Astrocyte (in vitro differentiated cells and primary cell): ENCODE results near the gene PLEKHG2. TPM values are rescaled to one million over a fixed set of nuclear protein-coding genes. Genes with fewer than 3 reads are reported as not detected.

ENCODE experiments used
- DNase-seq: peaks from one replicate; pipeline ENCODE4 v3.0.0-alpha.2; 2010; ENCODE audit warnings: low read depth
- FAIRE-seq: peaks from 2 replicates; lab custom pipeline; 2011; peaks lifted over from hg19 to GRCh38; lab: Jason Lieb, UNC
- H2AFZ ChIP-seq: 2 replicates; pipeline ENCODE4 v1.6.0; 2012; ENCODE audit warnings: low read depth, low read length, inconsistent platforms
- H3K27ac ChIP-seq: 2 replicates; pipeline ENCODE4 v1.5.1; 2011; ENCODE audit warnings: low read depth, low read length, inconsistent platforms
- H3K27me3 ChIP-seq: 2 replicates; pipeline ENCODE4 v1.6.0; 2011; ENCODE audit warnings: low read length, inconsistent platforms; ENCODE audit not compliant: insufficient read depth
- H3K36me3 ChIP-seq: 2 replicates; pipeline ENCODE4 v1.5.1; 2011; ENCODE audit warnings: low read length, inconsistent platforms; ENCODE audit not compliant: insufficient read depth
- H3K4me1 ChIP-seq: 2 replicates; pipeline ENCODE4 v1.5.1; 2011; ENCODE audit warnings: low read length, inconsistent platforms; ENCODE audit not compliant: insufficient read depth
- H3K4me2 ChIP-seq: 2 replicates; pipeline ENCODE4 v1.6.0; 2012; ENCODE audit warnings: low read length, inconsistent platforms
- H3K4me3 ChIP-seq: 2 replicates; pipeline ENCODE4 v1.5.1; 2011; ENCODE audit warnings: low read depth, mild to moderate bottlenecking, low read length, inconsistent platforms; ENCODE audit not compliant: insufficient read depth
- H3K79me2 ChIP-seq: 2 replicates; pipeline ENCODE4 v1.6.0; 2012; ENCODE audit warnings: mild to moderate bottlenecking, low read length, inconsistent platforms; ENCODE audit not compliant: insufficient read depth
- H3K9ac ChIP-seq: 2 replicates; pipeline ENCODE4 v1.6.0; 2012; ENCODE audit warnings: mild to moderate bottlenecking, low read length, inconsistent platforms
- H3K9me3 ChIP-seq: 2 replicates; pipeline ENCODE4 v1.5.1; 2012; ENCODE audit warnings: low read depth, mild to moderate bottlenecking, low read length, inconsistent platforms; ENCODE audit not compliant: insufficient read depth
- H4K20me1 ChIP-seq: 2 replicates; pipeline ENCODE4 v1.6.0; 2012; ENCODE audit warnings: low read length, inconsistent platforms; ENCODE audit not compliant: insufficient read depth
- H3K27ac Mint-ChIP-seq: one replicate; pipeline ENCODE4 v1.8.0; 2021; ENCODE audit warnings: mild to moderate bottlenecking, mixed read lengths; ENCODE audit not compliant: unreplicated experiment
- H3K27me3 Mint-ChIP-seq: one replicate; pipeline ENCODE4 v1.8.0; 2021; ENCODE audit warnings: low read depth, mixed read lengths; ENCODE audit not compliant: unreplicated experiment
- H3K36me3 Mint-ChIP-seq: one replicate; pipeline ENCODE4 v1.8.0; 2021; ENCODE audit warnings: low read depth, mixed read lengths; ENCODE audit not compliant: unreplicated experiment
- H3K4me1 Mint-ChIP-seq: one replicate; pipeline ENCODE4 v1.8.0; 2021; ENCODE audit warnings: low read depth, mixed read lengths; ENCODE audit not compliant: unreplicated experiment
- H3K4me3 Mint-ChIP-seq: one replicate; pipeline ENCODE4 v1.8.0; 2021; ENCODE audit warnings: mild to moderate bottlenecking, moderate library complexity, mixed read lengths; ENCODE audit not compliant: unreplicated experiment
- H3K9me3 Mint-ChIP-seq: one replicate; pipeline ENCODE4 v1.8.0; 2021; ENCODE audit warnings: mild to moderate bottlenecking, mixed read lengths; ENCODE audit not compliant: unreplicated experiment
- EZH2 ChIP-seq: IDR thresholded peaks from 2 replicates; pipeline ENCODE4 v1.6.1; 2012; ENCODE audit warnings: mild to moderate bottlenecking, low read length, inconsistent platforms; ENCODE audit not compliant: insufficient read depth
- total RNA-seq: library from RNA; stranded (reverse); gene quantifications from 2 replicates; pipeline ENCODE4 v1.2.1, GENCODE V29; 2021
- TF ChIP-seq, protein P1 (sequence below): IDR thresholded peaks from 2 replicates; pipeline ENCODE4 v1.5.1; 2011; ENCODE audit warnings: low read depth, mild to moderate bottlenecking, inconsistent platforms, low read length, moderate library complexity; ENCODE audit not compliant: insufficient read depth

PLEKHG2 gene
- total RNA-seq, 1 donor from 2014 or later, result 102 TPM

DNA sequence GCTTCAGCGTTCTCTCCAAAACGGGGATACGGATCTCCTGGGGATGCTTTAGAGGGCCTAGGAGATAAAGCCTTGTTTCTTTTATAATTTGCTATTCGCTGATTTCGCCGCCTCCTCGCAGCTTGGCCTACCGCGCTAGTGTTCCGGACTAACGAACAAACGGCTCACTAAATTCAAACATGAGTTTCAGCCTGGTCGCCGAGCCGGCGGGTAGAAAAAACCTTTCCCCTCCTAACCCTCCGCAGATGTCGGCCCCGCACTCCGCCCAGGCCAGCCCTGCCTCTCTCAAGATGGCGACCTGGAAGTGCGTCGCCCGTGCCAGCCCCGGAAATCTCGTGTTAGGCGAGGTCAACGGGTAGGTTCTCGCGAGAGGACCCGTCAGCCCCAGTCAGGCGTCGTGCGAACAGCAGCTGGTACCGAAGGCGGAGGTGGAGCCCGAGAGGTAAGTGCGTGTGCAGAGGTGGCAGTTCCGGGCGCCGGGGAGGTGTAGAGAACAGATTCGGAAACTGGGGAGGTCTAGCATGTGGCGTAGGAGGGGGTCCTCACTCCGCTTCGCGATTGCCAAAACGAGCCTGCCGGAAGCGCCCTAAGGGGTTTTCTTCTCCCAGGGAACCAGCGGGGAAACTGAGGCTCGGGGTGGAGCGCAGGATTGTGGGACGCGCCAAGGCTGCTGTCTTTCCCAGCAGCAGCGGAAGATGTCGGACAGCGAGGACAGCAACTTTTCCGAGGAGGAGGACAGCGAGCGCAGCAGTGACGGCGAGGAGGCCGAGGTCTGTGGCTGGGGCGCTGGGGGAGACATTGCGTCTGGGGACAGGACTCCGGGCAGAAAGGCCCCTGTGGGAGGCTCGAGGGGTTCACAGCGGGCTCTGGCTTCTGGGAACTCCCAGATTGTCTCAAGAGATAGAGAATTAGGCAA, 33.0 kb downstream of the PLEKHG2 start, which contains the start of gene SUPT5H:
SUPT5H (plus strand) TSS at position 387 of the 916 bp plus-strand sequence; CDS start at position 696, 309 bp downstream.
- H3K4me1 ChIP-seq, result peaks cover 27% of the 10 kb centered on the region
- Mint-ChIP-seq H3K27ac (peak within 1 kb of the TSS; percentile 100), H3K36me3 (peaks cover 8% of the 10 kb centered on the region), H3K4me3 (peak within 1 kb of the TSS; percentile 100), H3K27me3 (no peaks in the 10 kb centered on the region), H3K9me3 (no peaks in the 10 kb centered on the region), H3K4me1 (peaks cover 28% of the 10 kb centered on the region)
- H3K9ac ChIP-seq, result peak within 1 kb of the TSS; percentile 99
- FAIRE-seq (no peak), DNase-seq (peak; percentile 90)
- peaks cover 44% of the 10 kb centered on the region for H4K20me1 ChIP-seq
- no peaks in the 10 kb centered on the region for H3K9me3 ChIP-seq
- H2AFZ ChIP-seq, result peak within 1 kb of the TSS; percentile 79
- TF ChIP-seq, protein P1, sequence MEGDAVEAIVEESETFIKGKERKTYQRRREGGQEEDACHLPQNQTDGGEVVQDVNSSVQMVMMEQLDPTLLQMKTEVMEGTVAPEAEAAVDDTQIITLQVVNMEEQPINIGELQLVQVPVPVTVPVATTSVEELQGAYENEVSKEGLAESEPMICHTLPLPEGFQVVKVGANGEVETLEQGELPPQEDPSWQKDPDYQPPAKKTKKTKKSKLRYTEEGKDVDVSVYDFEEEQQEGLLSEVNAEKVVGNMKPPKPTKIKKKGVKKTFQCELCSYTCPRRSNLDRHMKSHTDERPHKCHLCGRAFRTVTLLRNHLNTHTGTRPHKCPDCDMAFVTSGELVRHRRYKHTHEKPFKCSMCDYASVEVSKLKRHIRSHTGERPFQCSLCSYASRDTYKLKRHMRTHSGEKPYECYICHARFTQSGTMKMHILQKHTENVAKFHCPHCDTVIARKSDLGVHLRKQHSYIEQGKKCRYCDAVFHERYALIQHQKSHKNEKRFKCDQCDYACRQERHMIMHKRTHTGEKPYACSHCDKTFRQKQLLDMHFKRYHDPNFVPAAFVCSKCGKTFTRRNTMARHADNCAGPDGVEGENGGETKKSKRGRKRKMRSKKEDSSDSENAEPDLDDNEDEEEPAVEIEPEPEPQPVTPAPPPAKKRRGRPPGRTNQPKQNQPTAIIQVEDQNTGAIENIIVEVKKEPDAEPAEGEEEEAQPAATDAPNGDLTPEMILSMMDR, result no peak
- no peaks in the 10 kb centered on the region for H3K27me3 ChIP-seq
- no peaks in the 10 kb centered on the region for H3K36me3 ChIP-seq
- H3K4me2 ChIP-seq, result peak within 1 kb of the TSS; percentile 94
- peak within 1 kb of the TSS; percentile 96 for H3K27ac ChIP-seq
- peaks cover 61% of the 10 kb centered on the region for H3K79me2 ChIP-seq
- H3K4me3 ChIP-seq, result peak within 1 kb of the TSS; percentile 94

DNA sequence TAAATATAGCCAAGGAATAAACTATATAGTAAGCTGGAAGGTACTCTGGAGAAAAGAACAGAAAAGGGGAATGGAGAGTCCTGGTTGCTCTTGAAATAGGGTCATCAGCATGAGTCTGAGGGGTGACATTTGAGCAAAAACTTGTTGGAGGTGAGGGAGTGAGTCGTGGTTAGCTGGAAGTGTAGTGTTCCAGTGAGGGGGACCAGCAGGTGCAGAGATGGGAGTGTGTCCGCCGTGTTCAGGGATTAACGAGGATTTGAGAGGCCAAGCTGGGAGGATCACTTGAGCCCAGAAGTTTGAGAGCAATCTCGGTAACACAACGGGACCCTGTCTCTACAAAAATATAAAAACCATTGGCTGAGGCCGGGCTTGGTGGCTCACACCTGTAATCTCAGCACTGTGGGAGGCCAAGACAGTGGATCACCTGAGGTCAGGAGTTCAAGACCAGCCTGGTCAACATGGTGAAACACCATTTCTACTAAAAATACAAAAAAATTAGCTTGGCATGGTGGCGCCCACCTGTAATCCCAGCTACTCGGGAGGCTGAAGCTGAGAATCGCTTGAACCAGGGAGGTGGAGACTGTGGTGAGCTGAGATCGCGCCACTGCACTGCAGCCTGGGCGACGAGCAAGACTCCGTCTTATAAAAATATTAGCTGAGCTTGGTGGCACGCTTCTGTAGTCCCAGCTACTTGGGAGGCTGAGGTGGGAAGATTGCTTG, 34.1 kb downstream of the PLEKHG2 start:
- H2AFZ ChIP-seq, result no peak overlapping the region
- no peaks in the 10 kb centered on the region for H3K27me3 Mint-ChIP-seq
- TF ChIP-seq, protein P1, result no peak
- TF ChIP-seq EZH2, result no peak
- DNase-seq (no peak), FAIRE-seq (no peak)
- peak overlapping the region; percentile 100 for H3K4me3 Mint-ChIP-seq
- H3K9me3 ChIP-seq, result no peaks in the 10 kb centered on the region
- H3K9ac ChIP-seq, result peak overlapping the region; percentile 99
- H3K27me3 ChIP-seq, result no peaks in the 10 kb centered on the region
- H3K79me2 ChIP-seq, result peaks cover 72% of the 10 kb centered on the region
- H3K4me1 ChIP-seq, result peaks cover 27% of the 10 kb centered on the region
- peaks cover 8% of the 10 kb centered on the region for H3K36me3 Mint-ChIP-seq
- H3K4me1 Mint-ChIP-seq, result peaks cover 31% of the 10 kb centered on the region
- peak overlapping the region; percentile 94 for H3K4me3 ChIP-seq
- no peaks in the 10 kb centered on the region for H3K9me3 Mint-ChIP-seq
- no peaks in the 10 kb centered on the region for H3K36me3 ChIP-seq
- H3K27ac ChIP-seq, result peak overlapping the region; percentile 96
- peak overlapping the region; percentile 94 for H3K4me2 ChIP-seq
- peak overlapping the region; percentile 100 for H3K27ac Mint-ChIP-seq
- peaks cover 54% of the 10 kb centered on the region for H4K20me1 ChIP-seq
